ENCODE data around the gene GCN1.

- TF ChIP-seq, protein P1, sequence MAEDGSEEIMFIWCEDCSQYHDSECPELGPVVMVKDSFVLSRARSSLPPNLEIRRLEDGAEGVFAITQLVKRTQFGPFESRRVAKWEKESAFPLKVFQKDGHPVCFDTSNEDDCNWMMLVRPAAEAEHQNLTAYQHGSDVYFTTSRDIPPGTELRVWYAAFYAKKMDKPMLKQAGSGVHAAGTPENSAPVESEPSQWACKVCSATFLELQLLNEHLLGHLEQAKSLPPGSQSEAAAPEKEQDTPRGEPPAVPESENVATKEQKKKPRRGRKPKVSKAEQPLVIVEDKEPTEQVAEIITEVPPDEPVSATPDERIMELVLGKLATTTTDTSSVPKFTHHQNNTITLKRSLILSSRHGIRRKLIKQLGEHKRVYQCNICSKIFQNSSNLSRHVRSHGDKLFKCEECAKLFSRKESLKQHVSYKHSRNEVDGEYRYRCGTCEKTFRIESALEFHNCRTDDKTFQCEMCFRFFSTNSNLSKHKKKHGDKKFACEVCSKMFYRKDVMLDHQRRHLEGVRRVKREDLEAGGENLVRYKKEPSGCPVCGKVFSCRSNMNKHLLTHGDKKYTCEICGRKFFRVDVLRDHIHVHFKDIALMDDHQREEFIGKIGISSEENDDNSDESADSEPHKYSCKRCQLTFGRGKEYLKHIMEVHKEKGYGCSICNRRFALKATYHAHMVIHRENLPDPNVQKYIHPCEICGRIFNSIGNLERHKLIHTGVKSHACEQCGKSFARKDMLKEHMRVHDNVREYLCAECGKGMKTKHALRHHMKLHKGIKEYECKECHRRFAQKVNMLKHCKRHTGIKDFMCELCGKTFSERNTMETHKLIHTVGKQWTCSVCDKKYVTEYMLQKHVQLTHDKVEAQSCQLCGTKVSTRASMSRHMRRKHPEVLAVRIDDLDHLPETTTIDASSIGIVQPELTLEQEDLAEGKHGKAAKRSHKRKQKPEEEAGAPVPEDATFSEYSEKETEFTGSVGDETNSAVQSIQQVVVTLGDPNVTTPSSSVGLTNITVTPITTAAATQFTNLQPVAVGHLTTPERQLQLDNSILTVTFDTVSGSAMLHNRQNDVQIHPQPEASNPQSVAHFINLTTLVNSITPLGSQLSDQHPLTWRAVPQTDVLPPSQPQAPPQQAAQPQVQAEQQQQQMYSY (CRISPR knock-in tag; IDR thresholded peaks at IDR 0.05), result no peak
- TF ChIP-seq CTCF (IDR thresholded peaks at IDR 0.05) (no peak), ZBTB43 (CRISPR knock-in tag; IDR thresholded peaks at IDR 0.05) (no peak), CREB1 (CRISPR knock-in tag; IDR thresholded peaks at IDR 0.05) (no peak)
Measured at GRCh38 chr12:120170631-120171030, 23.9 kb downstream of the GCN1 start.
